HUES64 (cell line): ENCODE measurements around the gene MAML3.

Experiments
- H3K27ac ChIP-seq: 2 replicates; pipeline ENCODE4 v1.7.0; 2013; ENCODE audit warnings: low read depth, low read length, inconsistent platforms
- H3K27me3 ChIP-seq: 2 replicates; pipeline ENCODE4 v1.6.1; 2013; ENCODE audit warnings: mild to moderate bottlenecking, low read length; ENCODE audit not compliant: insufficient read depth
- H3K36me3 ChIP-seq: 2 replicates; pipeline ENCODE4 v1.6.1; 2013; ENCODE audit warnings: mild to moderate bottlenecking, low read length; ENCODE audit not compliant: insufficient read depth
- H3K4me1 ChIP-seq: 2 replicates; pipeline ENCODE4 v1.6.1; 2013; ENCODE audit warnings: mild to moderate bottlenecking, low read length, moderate library complexity; ENCODE audit not compliant: insufficient read depth
- H3K4me3 ChIP-seq: 2 replicates; pipeline ENCODE4 v1.5.1; 2013; ENCODE audit warnings: mild to moderate bottlenecking, low read length, moderate library complexity
- H3K9ac ChIP-seq: 2 replicates; pipeline ENCODE4 v1.6.1; 2013; ENCODE audit warnings: mild to moderate bottlenecking, low read depth, low read length
- H3K9me3 ChIP-seq: 2 replicates; pipeline ENCODE4 v1.6.1; 2013; ENCODE audit warnings: low read depth, low read length; ENCODE audit not compliant: insufficient read depth
- WGBS: fragments of 150-250, 120-280 bp; methylation state at CpG from one replicate; pipeline ENCODE4 v1.1.7; 2013; ENCODE audit warnings: missing lambda C conversion rate; 5-methylcytosine and 5-hydroxymethylcytosine counted together

MAML3 gene

DNA sequence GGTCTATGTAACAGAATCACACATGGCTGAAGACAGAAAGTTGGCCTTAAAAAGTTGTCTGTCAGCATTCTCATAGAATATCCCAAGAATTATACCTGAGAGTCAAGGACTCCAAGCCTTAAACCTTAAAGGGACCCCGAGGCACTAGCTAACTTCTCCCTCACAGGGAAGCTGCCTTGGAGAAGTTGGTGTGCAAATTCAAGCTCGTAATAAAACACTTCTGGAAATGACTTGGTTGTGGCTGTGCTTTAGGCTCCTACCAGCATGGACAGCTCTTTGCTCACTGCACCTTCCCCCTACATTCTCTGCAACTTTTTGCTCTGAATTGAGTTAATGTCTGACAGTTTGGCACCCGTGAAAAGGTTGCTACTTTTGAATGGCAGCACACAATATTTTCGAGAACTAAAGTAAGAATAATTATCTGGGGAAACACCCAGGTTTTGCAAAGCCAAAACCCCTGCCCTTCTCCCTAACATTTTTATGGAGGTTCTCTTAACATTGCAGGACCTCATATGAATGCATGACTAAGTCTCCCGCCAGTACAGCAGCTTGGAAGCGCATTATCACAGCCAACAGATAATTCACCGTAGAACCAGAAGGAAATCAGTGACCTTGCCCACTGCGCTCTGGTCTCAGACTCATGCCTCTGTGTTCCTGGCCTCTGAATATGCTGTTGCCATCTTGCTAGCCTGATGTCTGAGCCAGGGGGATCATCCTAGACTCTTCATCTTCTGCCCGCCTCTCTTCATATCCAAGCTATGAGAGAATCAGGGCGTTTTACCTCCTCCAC, 397.4 kb downstream of the MAML3 start:
- no peak overlapping the region for H3K9ac ChIP-seq
- no peaks in the 10 kb centered on the region for H3K9me3 ChIP-seq
- H3K27me3 ChIP-seq = no peaks in the 10 kb centered on the region
- H3K27ac ChIP-seq = no peak overlapping the region
- H3K4me3 ChIP-seq = no peak overlapping the region
- 92% methylated on average over 10 of the region's 10 CpGs for WGBS
- peaks cover 2% of the 10 kb centered on the region; the same call in 1 of the 2 replicates for H3K4me1 ChIP-seq
- H3K36me3 ChIP-seq = no peaks in the 10 kb centered on the region

DNA sequence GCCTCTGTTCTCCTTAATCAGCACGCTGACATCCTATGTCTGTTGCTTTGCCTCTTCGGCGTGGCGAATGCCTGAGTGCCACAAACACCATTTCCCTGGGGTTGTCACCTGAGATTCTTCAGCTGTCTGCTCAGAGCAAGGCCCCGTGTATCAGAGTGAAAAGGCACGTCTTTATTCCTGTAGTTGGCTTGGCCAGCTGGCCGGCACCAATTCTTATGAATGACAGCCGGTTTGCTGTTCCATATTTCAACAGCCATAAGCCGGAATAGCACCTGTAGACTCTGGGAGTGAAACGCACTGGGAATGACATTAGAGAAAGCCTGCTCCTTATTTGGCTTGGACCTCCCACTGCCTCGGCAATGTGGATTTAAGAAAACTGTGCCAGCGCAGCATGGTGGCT, 399.0 kb downstream of the MAML3 start:
- H3K27ac ChIP-seq = no peak overlapping the region

DNA sequence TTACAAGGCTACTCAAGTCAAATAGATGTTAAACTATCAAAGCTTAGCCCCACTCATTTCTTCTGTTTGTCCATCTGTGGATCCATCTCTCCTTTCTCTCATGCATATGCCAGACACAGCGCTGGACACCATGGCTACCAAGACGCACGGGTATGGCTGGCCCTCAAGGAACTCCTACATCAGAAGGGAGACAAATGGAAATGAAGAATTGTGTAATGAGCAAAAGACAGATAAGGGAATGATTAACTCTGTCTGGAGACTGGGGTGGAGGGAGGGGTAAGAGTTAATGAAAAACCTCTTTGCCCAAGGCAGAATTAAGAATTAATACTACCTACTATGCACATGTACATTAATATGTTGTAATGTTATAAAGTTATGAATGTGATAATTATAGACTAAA, 400.3 kb downstream of the MAML3 start:
- Histone ChIP-seq H3K4me3 (no peak overlapping the region), H3K27ac (no peak overlapping the region), H3K27me3 (no peaks in the 10 kb centered on the region), H3K9ac (no peak overlapping the region), H3K9me3 (no peaks in the 10 kb centered on the region), H3K36me3 (no peaks in the 10 kb centered on the region), H3K4me1 (no peaks in the 10 kb centered on the region)
- WGBS = 97% methylated on average over 3 of the region's 3 CpGs

More for the DNA sequence above, 399.0 kb downstream of the MAML3 start:
- H3K4me3 ChIP-seq = no peak overlapping the region
- no peaks in the 10 kb centered on the region for H3K27me3 ChIP-seq
- H3K4me1 ChIP-seq = no peaks in the 10 kb centered on the region
- no peak overlapping the region for H3K9ac ChIP-seq
- no peaks in the 10 kb centered on the region for H3K9me3 ChIP-seq
- WGBS = 90% methylated on average over 12 of the region's 12 CpGs
- H3K36me3 ChIP-seq = no peaks in the 10 kb centered on the region

DNA sequence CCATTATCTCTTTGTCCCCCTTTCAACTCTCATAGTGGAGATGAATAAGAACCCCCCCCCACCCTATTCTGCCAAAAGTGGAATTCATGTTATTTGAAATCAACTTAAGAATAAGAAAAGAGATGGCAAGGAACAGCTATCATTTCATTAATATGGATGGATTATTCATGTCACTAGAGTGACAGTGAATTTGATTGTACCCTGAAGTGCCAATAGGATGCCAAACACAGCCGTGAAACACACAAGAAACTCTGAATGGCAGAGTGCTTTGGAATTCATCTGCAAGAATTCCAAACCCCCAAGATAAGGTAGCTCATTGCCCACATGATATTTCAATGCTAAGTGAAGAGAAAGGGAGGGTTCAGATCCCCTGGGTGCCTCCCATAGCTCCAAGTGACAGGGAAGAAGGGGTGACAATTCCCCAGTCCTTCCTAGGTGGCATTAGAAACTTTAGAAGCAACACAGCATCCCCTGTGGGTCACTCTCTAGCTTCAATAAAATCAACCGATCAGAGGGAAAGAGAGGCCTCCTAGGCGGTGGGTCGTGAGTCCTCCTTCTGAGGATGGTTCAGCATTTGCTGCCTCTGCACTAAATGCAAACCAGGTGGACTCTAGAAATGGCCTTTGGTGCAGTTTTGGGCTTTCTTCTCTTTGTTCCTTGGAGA, 404.0 kb downstream of the MAML3 start:
- no peak overlapping the region for H3K27ac ChIP-seq
- H3K27me3 ChIP-seq = no peaks in the 10 kb centered on the region
- no peak overlapping the region for H3K4me3 ChIP-seq
- H3K36me3 ChIP-seq = no peaks in the 10 kb centered on the region
- no peaks in the 10 kb centered on the region for H3K9me3 ChIP-seq
- H3K9ac ChIP-seq = no peak overlapping the region
- 84% methylated on average over 4 of the region's 4 CpGs for whole genome bisulfite sequencing
- H3K4me1 ChIP-seq = peaks cover 11% of the 10 kb centered on the region

DNA sequence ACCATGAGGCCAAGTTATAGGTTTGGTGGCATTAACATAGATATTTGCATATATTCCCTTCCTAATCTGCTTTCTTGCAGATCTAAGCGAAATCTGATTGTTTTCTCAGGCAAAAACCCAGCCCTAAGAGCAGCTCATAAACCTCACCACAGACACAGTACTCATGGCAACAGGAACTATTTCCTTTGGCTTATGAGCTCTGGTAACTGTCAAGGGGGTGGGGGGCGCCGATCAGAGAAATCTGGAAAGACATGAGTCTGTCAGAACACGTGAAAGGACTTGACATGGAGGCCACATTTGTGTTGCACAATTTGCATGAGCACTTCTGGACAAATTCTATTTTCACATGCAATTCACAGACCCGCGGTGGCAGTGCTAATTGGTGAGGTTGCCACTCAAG, 404.6 kb downstream of the MAML3 start:
- no peak overlapping the region for H3K9ac ChIP-seq
- no peak overlapping the region for H3K4me3 ChIP-seq
- no peak overlapping the region for H3K27ac ChIP-seq
- H3K27me3 ChIP-seq = no peaks in the 10 kb centered on the region
- WGBS = 90% methylated on average over 6 of the region's 6 CpGs
- H3K4me1 ChIP-seq = peaks cover 11% of the 10 kb centered on the region
- H3K36me3 ChIP-seq = no peaks in the 10 kb centered on the region
- H3K9me3 ChIP-seq = no peaks in the 10 kb centered on the region

DNA sequence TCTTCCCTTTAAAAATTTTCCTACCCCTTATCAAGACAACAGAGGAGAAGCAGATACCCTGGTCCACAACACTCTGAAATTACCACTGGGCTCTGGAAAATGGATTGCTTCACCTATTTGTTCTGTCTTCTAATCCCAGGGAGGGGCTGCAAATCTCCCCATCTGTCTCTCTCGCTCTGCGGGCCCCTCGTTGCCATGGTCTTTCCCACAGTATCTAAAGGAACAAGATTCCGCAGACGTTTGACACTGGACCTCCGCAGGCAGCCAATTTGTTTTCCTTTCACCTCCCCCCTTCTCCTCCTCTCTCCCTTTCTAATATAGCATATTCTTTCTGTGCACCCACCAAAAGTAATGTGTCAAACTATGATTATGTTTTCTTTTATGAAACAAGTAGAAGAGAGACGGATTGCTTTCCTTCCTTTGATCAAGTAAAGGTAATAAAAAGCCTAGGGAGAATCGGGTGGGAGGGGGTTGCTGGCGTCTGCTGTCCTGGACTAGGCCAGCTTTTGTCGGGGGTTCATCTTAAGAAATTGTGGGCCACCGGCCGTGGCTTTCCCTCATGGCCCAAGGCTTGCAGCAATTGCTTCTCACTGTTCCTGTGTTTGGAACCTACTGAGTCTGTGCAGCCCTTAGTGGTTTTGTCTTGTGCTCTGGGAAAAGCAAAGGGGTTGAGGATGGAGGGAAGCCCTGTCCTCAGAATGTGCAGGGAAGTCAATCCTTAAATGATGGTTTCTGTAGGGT, 407.4 kb downstream of the MAML3 start:
- H3K4me1 ChIP-seq = peaks cover 11% of the 10 kb centered on the region
- 63% methylated on average over 12 of the region's 12 CpGs for WGBS
- no peak overlapping the region for H3K27ac ChIP-seq
- H3K9ac ChIP-seq = no peak overlapping the region
- no peaks in the 10 kb centered on the region for H3K27me3 ChIP-seq
- no peaks in the 10 kb centered on the region for H3K36me3 ChIP-seq
- H3K9me3 ChIP-seq = no peaks in the 10 kb centered on the region
- H3K4me3 ChIP-seq = no peak overlapping the region

DNA sequence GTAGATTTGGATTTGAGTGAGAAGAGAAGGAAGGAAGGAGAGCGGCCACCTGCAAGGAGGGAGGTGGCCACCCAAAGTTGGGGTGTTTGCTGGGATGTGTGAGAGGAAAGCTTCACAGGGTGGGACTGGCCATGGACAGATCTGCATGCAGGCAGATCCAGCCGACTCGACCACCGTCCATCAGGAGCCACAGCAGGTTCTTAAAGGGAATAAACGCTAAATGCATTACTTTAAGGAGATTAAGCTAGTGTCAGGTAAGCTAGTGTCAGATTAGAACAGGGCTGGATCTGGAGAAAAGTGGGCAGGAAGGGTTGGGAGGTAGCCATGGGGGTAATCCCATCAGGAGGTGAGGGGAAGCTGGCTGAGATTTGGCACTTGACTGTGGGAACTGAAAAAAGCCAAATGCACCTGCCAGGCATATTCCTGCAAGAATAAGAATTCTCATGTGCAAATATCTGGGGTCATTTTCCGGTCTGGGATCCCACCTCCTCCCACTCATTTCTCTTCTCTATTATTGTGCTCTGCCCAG, 408.8 kb downstream of the MAML3 start:
- no peaks in the 10 kb centered on the region for H3K36me3 ChIP-seq
- 0 out of 2 replicates have a peak, but pooled peaks cover 2% of the 10 kb centered on the region for H3K27me3 ChIP-seq
- no peaks in the 10 kb centered on the region for H3K9me3 ChIP-seq
- no peak overlapping the region for H3K4me3 ChIP-seq
- peaks cover 11% of the 10 kb centered on the region for H3K4me1 ChIP-seq
- H3K27ac ChIP-seq = no peak overlapping the region
- 93% methylated on average over 6 of the region's 6 CpGs for WGBS
- no peak overlapping the region for H3K9ac ChIP-seq

DNA sequence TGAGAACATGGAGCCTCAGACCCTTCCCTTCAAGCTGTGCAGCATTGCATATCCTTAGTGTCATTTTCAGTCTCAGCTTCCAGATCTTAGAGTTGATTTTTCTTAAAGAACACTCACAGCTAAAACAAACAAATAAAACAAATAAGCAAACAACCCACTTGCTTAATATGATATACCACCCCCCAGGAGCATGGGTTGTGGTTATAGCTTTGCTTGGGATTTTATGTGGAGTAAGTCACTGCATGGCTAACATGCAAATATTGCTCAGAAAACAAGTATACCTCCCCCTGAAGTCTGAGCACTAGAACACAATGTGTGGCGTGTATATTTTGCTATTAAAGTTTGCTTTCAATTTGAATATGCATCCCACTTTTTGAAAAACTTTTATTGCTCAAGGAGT, 409.8 kb downstream of the MAML3 start:
- Histone ChIP-seq H3K9ac (no peak overlapping the region), H3K4me3 (no peak overlapping the region), H3K9me3 (no peaks in the 10 kb centered on the region), H3K36me3 (no peaks in the 10 kb centered on the region), H3K27me3 (0 out of 2 replicates have a peak, but pooled peaks cover 2% of the 10 kb centered on the region), H3K4me1 (peaks cover 11% of the 10 kb centered on the region), H3K27ac (no peak overlapping the region)
- WGBS = 100% methylated on average over 1 of the region's 1 CpG

DNA sequence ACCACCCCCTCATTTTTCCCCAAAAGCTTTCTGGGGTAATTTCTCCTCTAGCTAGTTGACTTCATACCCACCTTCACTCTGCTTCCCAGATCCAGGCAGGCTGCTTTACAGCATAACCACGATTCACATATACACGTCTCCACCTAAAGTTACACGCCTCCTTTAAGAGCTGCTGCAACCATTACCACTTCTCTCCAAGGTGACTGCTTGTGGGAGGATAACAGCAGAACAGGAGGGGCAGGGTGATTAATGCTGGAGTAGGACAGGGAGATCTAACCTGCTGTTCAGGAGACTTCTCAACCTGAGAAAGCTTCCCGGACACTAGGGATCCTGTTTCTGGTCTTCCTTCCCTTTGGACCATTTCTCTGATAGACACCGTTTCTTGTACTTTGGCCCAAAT, 411.0 kb downstream of the MAML3 start:
- 74% methylated on average over 5 of the region's 5 CpGs for WGBS
- 0 out of 2 replicates have a peak, but pooled peaks cover 2% of the 10 kb centered on the region for H3K27me3 ChIP-seq

DNA sequence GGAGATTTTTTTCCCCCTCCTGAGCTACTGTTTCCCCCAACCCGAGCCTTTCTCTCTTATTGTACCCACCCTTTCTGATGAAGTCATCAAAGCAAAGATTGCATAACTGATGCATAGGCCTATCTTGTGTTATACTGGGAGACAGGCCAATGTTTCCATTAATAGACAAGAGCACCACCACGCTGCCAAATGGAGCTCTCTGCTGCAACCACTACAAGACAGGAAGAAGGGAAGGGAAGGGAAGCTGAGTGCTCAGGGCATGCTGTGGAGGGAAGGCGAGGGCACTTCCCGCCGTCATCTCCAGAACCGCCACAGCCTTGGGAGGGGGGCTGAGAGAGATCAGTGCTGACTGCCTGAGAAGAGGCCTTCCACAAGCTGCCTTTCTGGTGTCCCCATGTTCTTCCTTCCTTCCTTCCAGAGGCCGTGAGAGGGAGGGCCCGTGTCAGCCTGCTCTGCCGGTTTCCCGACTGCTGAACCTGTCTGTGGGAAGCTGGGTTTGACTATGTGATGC, 413.4 kb downstream of the MAML3 start:
- Histone ChIP-seq H3K27me3 (peaks cover 12% of the 10 kb centered on the region), H3K9ac (no peak overlapping the region), H3K9me3 (no peaks in the 10 kb centered on the region), H3K4me1 (peaks cover 20% of the 10 kb centered on the region), H3K27ac (no peak overlapping the region), H3K4me3 (no peak overlapping the region), H3K36me3 (no peaks in the 10 kb centered on the region)
- 84% methylated on average over 10 of the region's 10 CpGs for WGBS

More for the DNA sequence above, 411.0 kb downstream of the MAML3 start:
- H3K4me3 ChIP-seq = no peak overlapping the region
- H3K4me1 ChIP-seq = peaks cover 11% of the 10 kb centered on the region
- no peak overlapping the region for H3K27ac ChIP-seq
- no peaks in the 10 kb centered on the region for H3K36me3 ChIP-seq
- H3K9ac ChIP-seq = no peak overlapping the region
- H3K9me3 ChIP-seq = no peaks in the 10 kb centered on the region

DNA sequence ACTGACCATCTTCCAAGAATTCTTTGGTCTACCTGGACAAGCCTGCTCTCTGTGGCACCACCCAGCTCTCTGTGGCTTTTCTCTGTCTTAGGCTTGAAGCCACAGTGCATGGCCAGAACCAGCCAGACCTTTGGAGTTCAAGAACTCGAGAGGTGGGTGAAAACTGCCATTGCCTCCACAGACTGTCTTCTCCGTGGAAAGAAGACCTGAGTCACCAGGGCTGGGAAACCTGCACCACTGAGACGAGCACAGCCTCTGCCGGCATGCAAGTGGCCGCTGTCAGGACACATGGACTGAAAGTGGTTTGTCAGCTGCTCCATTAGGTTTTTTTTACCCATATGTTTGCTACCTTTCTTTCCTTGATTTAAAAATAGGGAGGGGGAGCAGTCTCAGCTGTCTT, 413.9 kb downstream of the MAML3 start:
- Histone ChIP-seq H3K9me3 (no peaks in the 10 kb centered on the region), H3K27me3 (peaks cover 14% of the 10 kb centered on the region), H3K9ac (no peak overlapping the region), H3K4me3 (no peak overlapping the region), H3K36me3 (no peaks in the 10 kb centered on the region), H3K27ac (no peak overlapping the region), H3K4me1 (peaks cover 20% of the 10 kb centered on the region)
- 92% methylated on average over 5 of the region's 5 CpGs for WGBS
